Left lung (tissue), 10 donors: Measurements from ENCODE around the gene TIE1. TPM values are rescaled to one million over a fixed set of nuclear protein-coding genes. Genes with fewer than 3 reads are reported as not detected.

Source experiments
- ATAC-seq: fragments of 200-7000 bp; cut with Tn5 transposase; one replicate; pipeline ENCODE4 v1.9.1; 2020; ENCODE audit warnings: moderate library complexity
- DNase-seq, 4 donors: peaks; one replicate each; pipeline ENCODE4 v3.0.0-alpha.2; 2013 to 2020
- H3K27ac ChIP-seq, 2 donors: fragments of 200-600 bp; sonication (generic) in 1 of 2; one replicate each; pipeline versions ENCODE4 v1.5.0 to v1.8.0; 2020 to 2021
- H3K27me3 ChIP-seq, 2 donors: fragments of 200-600 bp; sonication (generic) in 1 of 2; one replicate each; pipeline versions ENCODE4 v1.5.0 to v1.8.0; 2020 to 2021
- H3K36me3 ChIP-seq, 2 donors: fragments of 200-600 bp; sonication (generic) in 1 of 2; one replicate each; pipeline versions ENCODE4 v1.5.0 to v1.8.0; 2020 to 2021
- H3K4me1 ChIP-seq, 2 donors: fragments of 200-600 bp; one replicate each; pipeline ENCODE4 v1.8.0; 2021
- H3K4me3 ChIP-seq, 2 donors: fragments of 200-600 bp; sonication (generic) in 1 of 2; one replicate each; pipeline versions ENCODE4 v1.5.0 to v1.8.0; 2020 to 2021; ENCODE audit warnings: mild to moderate bottlenecking in 1 of 2
- H3K9me3 ChIP-seq, 2 donors: fragments of 200-600 bp; sonication (generic) in 1 of 2; one replicate each; pipeline versions ENCODE4 v1.5.0 to v1.8.0; 2020 to 2021
- CTCF ChIP-seq, 2 donors: fragments of 200-600 bp; sonication (generic) in 1 of 2; IDR thresholded peaks; one replicate each; pipeline versions ENCODE4 v1.5.0 to v1.8.0; 2021; ENCODE audit warnings: antibody characterized with exemption in 2 of 2
- intact Hi-C, 2 donors: fragments of 100-400 bp; cut with DNase I; formaldehyde crosslinking; loops; one replicate each; pipeline versions ENCODE4 v1.11.2 to v1.14.2; 2022
- polyA plus RNA-seq, 6 donors: library from polyadenylated mRNA; unstranded; fragments of 120-200 nt; gene quantifications; one replicate each; pipeline ENCODE4 v1.2.1, GENCODE V29; 2013; ENCODE audit not compliant: insufficient read length in 6 of 6
- total RNA-seq, 2 donors: library from RNA; stranded (reverse); fragmentation: NEBNext Ultra II Directional; extraction: Animal tissue kit (Norgen Biotek cat#: 25700); gene quantifications; one replicate each; pipeline ENCODE4 v1.2.1, GENCODE V29; 2021
- donor health status: DM: no; HTN: yes; CAD: no.
- donor health status: DM: no; HTN: no; CAD: no.

The TIE1 gene
- total and polyA plus RNA-seq, 8 donors: 38.5 to 110 (median 92.0) TPM

GRCh38 chr1:43270421-43271095, 30.2 kb upstream of the TIE1 start:
- Histone ChIP-seq H3K4me3 (peak overlapping the region; percentile 28 to 35), H3K9me3 (no peaks in the 10 kb centered on the region), H3K36me3 (peaks cover 0 to 10% of the 10 kb centered on the region in 2 donors), H3K27ac (peak overlapping the region; percentile 78 to 87), H3K4me1 (peaks cover 0 to 23% of the 10 kb centered on the region in 2 donors), H3K27me3 (peaks cover 0 to 6% of the 10 kb centered on the region in 2 donors)
- peak; percentile 49 to 90 (median 87) for DNase-seq
- no peak for TF ChIP-seq CTCF (IDR thresholded peaks at IDR 0.05)
- ATAC-seq: peak; percentile 88
- intact Hi-C loops: no loop called here

GRCh38 chr1:43271186-43272118, 29.3 kb upstream of the TIE1 start:
- H3K27ac ChIP-seq: peak overlapping the region; percentile 78 to 87

GRCh38 chr1:43272161-43272560, 28.6 kb upstream of the TIE1 start:
- no peak for ATAC-seq
- TF ChIP-seq CTCF (IDR thresholded peaks at IDR 0.05): no peak
- Histone ChIP-seq H3K36me3 (peaks cover 0 to 10% of the 10 kb centered on the region in 2 donors), H3K4me3 (no peak overlapping the region), H3K27me3 (peaks cover 0 to 6% of the 10 kb centered on the region in 2 donors), H3K4me1 (peaks cover 0 to 23% of the 10 kb centered on the region in 2 donors), H3K27ac (no peak overlapping the region), H3K9me3 (no peaks in the 10 kb centered on the region)
- DNase-seq: no peak
- intact Hi-C loops: no loop called here

More at GRCh38 chr1:43271186-43272118, 29.3 kb upstream of the TIE1 start:
- Histone ChIP-seq H3K27me3 (peaks cover 0 to 6% of the 10 kb centered on the region in 2 donors), H3K36me3 (peaks cover 0 to 10% of the 10 kb centered on the region in 2 donors), H3K4me3 (peak overlapping the region; percentile 9 to 35), H3K4me1 (peaks cover 0 to 23% of the 10 kb centered on the region in 2 donors), H3K9me3 (no peaks in the 10 kb centered on the region)
- no peak for TF ChIP-seq CTCF (IDR thresholded peaks at IDR 0.05)
- DNase-seq (no peak), ATAC-seq (no peak)
- intact Hi-C loops: no loop called here

- Histone ChIP-seq H3K4me1 (peaks cover 0 to 23% of the 10 kb centered on the region in 2 donors), H3K27ac (peak overlapping the region in 1 of 2 donors; percentile 65), H3K9me3 (no peaks in the 10 kb centered on the region), H3K4me3 (no peak overlapping the region), H3K36me3 (peaks cover 0 to 10% of the 10 kb centered on the region in 2 donors), H3K27me3 (peaks cover 0 to 6% of the 10 kb centered on the region in 2 donors)
- intact Hi-C loops: no loop called here
- ATAC-seq (no peak), DNase-seq (no peak)
- TF ChIP-seq CTCF (IDR thresholded peaks at IDR 0.05): no peak
Measured at GRCh38 chr1:43272576-43273571, 27.9 kb upstream of the TIE1 start.
